Right lobe of liver (tissue), 4 donors: ENCODE results near the gene MYO9A.

Source experiments
- CTCF ChIP-seq, 4 donors: fragments of 200-600 bp in 3 of 4; fragments of 450-650 bp in 1 of 4; IDR thresholded peaks; one replicate each; pipeline versions ENCODE4 v1.5.1 to v1.8.0; 2016 to 2022; ENCODE audit warnings: antibody characterized with exemption in 4 of 4, mild to moderate bottlenecking in 2 of 4
- POLR2A ChIP-seq: fragments of 450-650 bp; IDR thresholded peaks from one replicate; pipeline ENCODE4 v1.6.1; 2017; ENCODE audit warnings: antibody characterized with exemption, mild to moderate bottlenecking
- donor health status: DM: no; HTN: no; CAD: no.
- donor health status: DM: no; HTN: no; CAD: no.
- donor health status: DM: no; HTN: yes; CAD: no.

GRCh38 chr15:72162569-72162968, 44.6 kb upstream of the MYO9A start:
- TF ChIP-seq POLR2A (no peak), CTCF (IDR thresholded peaks at IDR 0.05) (no peak)
